Lower leg skin (tissue), 4 donors: Measurements from ENCODE around the gene CALN1. TPM values are rescaled to one million over a fixed set of nuclear protein-coding genes. Genes with fewer than 3 reads are reported as not detected.

Source experiments
- DNase-seq, 2 donors: peaks; one replicate each; pipeline ENCODE4 v3.0.0-alpha.2; 2019; ENCODE audit warnings: low spot score in 2 of 2
- H3K4me3 ChIP-seq: fragments of 200-600 bp; sonication (generic); 2 replicates; pipeline ENCODE4 v1.5.1; 2017; ENCODE audit warnings: mild to moderate bottlenecking, low read depth; ENCODE audit not compliant: poor library complexity, severe bottlenecking
- CTCF ChIP-seq, 3 donors: fragments of 450-650 bp; IDR thresholded peaks; one replicate each; pipeline ENCODE4 v1.5.1; 2016; ENCODE audit warnings: antibody characterized with exemption in 3 of 3, mild to moderate bottlenecking in 3 of 3, moderate library complexity in 2 of 3
- POLR2A ChIP-seq, 2 donors: fragments of 450-650 bp; IDR thresholded peaks; one replicate each; pipeline ENCODE4 v1.6.1; 2016 to 2017; ENCODE audit warnings: antibody characterized with exemption in 2 of 2, mild to moderate bottlenecking in 1 of 2, moderate library complexity in 1 of 2
- WGBS, 2 donors: methylation state at CpG; one replicate each; pipeline ENCODE4 v1.1.5; 2018; 5-methylcytosine and 5-hydroxymethylcytosine counted together
- intact Hi-C: fragments of 100-400 bp; cut with DNase I; formaldehyde crosslinking; loops from one replicate; pipeline ENCODE4 v1.15.0; 2023; ENCODE audit warnings: low total_unique reads
- total RNA-seq, 4 donors: library from RNA; depleted of rRNA; stranded (reverse); fragments of >200 nt; gene quantifications; one replicate each; pipeline ENCODE4 v1.1.0, GENCODE V29; 2016

The CALN1 gene
- total RNA-seq, 4 donors from 2014 or later = 2.3 to 11.2 (median 7.3) TPM

GRCh38 chr7:71988201-71988600 lies 423.9 kb downstream of the CALN1 start:
- no peak for DNase-seq
- TF ChIP-seq CTCF (IDR thresholded peaks at IDR 0.05) (no peak), POLR2A (IDR thresholded peaks at IDR 0.05) (no peak)
- WGBS, 2 donors = 79 to 81% methylated on average over 7 of the region's 7 CpGs
- H3K4me3 ChIP-seq = no peak overlapping the region
- intact Hi-C loops = no loop called here

- no peak for DNase-seq
- H3K4me3 ChIP-seq = no peak overlapping the region
- intact Hi-C loops = no loop called here
- TF ChIP-seq CTCF (IDR thresholded peaks at IDR 0.05) (no peak), POLR2A (IDR thresholded peaks at IDR 0.05) (no peak)
- 53 to 58% methylated on average over 8 of the region's 8 CpGs for WGBS, 2 donors
These were observed 424.9 kb downstream of the CALN1 start for GRCh38 chr7:71987200-71987767.

GRCh38 chr7:71984348-71984747 lies 427.8 kb downstream of the CALN1 start:
- intact Hi-C loops = no loop called here
- no peak overlapping the region for H3K4me3 ChIP-seq
- 82 to 86% methylated on average over 2 of the region's 2 CpGs for WGBS, 2 donors
- TF ChIP-seq POLR2A (IDR thresholded peaks at IDR 0.05) = no peak
- no peak for TF ChIP-seq CTCF (IDR thresholded peaks at IDR 0.05)
- no peak for DNase-seq

GRCh38 chr7:71982851-71983250 lies 429.3 kb downstream of the CALN1 start:
- 51 to 60% methylated on average over 4 of the region's 4 CpGs for WGBS, 2 donors
- intact Hi-C loops = no loop called here
- DNase-seq = no peak
- TF ChIP-seq POLR2A (IDR thresholded peaks at IDR 0.05) = no peak
- no peak for TF ChIP-seq CTCF (IDR thresholded peaks at IDR 0.05)
- no peak overlapping the region for H3K4me3 ChIP-seq

GRCh38 chr7:71976645-71977044 lies 435.5 kb downstream of the CALN1 start:
- DNase-seq = no peak
- intact Hi-C loops = no loop called here
- 71 to 76% methylated on average over 7 of the region's 7 CpGs for WGBS, 2 donors
- H3K4me3 ChIP-seq = no peak overlapping the region
- TF ChIP-seq CTCF (IDR thresholded peaks at IDR 0.05) = no peak
- no peak for TF ChIP-seq POLR2A (IDR thresholded peaks at IDR 0.05)

- TF ChIP-seq CTCF (IDR thresholded peaks at IDR 0.05) (no peak), POLR2A (IDR thresholded peaks at IDR 0.05) (no peak)
- intact Hi-C loops = no loop called here
- 74 to 81% methylated on average over 7 of the region's 7 CpGs for WGBS, 2 donors
- H3K4me3 ChIP-seq = no peak overlapping the region
- DNase-seq = no peak
These were observed 437.5 kb downstream of the CALN1 start for GRCh38 chr7:71974611-71975010.
